Loucy (cell line): Measurements from ENCODE around the gene RPL38.

Source experiments
- H2AFZ ChIP-seq: fragments of 200-600 bp; sonication (generic); 2 replicates; pipeline ENCODE4 v1.6.0; 2016; ENCODE audit warnings: antibody characterized with exemption, mild to moderate bottlenecking, low read length, moderate library complexity
- H3F3A ChIP-seq: fragments of 200-600 bp; 2 replicates; pipeline ENCODE4 v1.6.0; 2016; ENCODE audit warnings: antibody characterized with exemption, low read depth, mild to moderate bottlenecking
- H3K27me3 ChIP-seq: fragments of 200-600 bp; sonication (generic); 2 replicates; pipeline ENCODE4 v1.6.1; 2014; ENCODE audit warnings: low read length, mild to moderate bottlenecking; ENCODE audit not compliant: insufficient read depth, poor library complexity, severe bottlenecking
- H3K36me3 ChIP-seq: fragments of 200-600 bp; sonication (generic); 2 replicates; pipeline ENCODE4 v1.6.1; 2016; ENCODE audit warnings: low read length; ENCODE audit not compliant: insufficient read depth
- H3K4me1 ChIP-seq: fragments of 200-600 bp; sonication (generic); 2 replicates; pipeline ENCODE4 v1.5.1; 2014; ENCODE audit warnings: low read length, mild to moderate bottlenecking; ENCODE audit not compliant: insufficient read depth, poor library complexity, severe bottlenecking
- H3K4me2 ChIP-seq: fragments of 200-600 bp; sonication (generic); 2 replicates; pipeline ENCODE4 v1.6.0; 2014; ENCODE audit warnings: antibody characterized with exemption, low read length, low read depth, mild to moderate bottlenecking; ENCODE audit not compliant: poor library complexity, severe bottlenecking
- H3K4me3 ChIP-seq: fragments of 200-600 bp; sonication (generic); 2 replicates; pipeline ENCODE4 v1.5.1; 2014; ENCODE audit warnings: low read length, mild to moderate bottlenecking, mixed read lengths; ENCODE audit not compliant: poor library complexity, severe bottlenecking
- H3K79me2 ChIP-seq: fragments of 200-600 bp; sonication (generic); 2 replicates; pipeline ENCODE4 v1.6.1; 2014; ENCODE audit warnings: low read length; ENCODE audit not compliant: insufficient read depth
- H3K9ac ChIP-seq: fragments of 200-600 bp; sonication (generic); 2 replicates; pipeline ENCODE4 v1.6.0; 2014; ENCODE audit warnings: mild to moderate bottlenecking, low read depth, low read length, moderate library complexity; ENCODE audit not compliant: poor library complexity, severe bottlenecking
- H3K9me2 ChIP-seq: fragments of 200-600 bp; sonication (generic); replicated peaks from 2 replicates; pipeline ENCODE4 v1.6.1; 2016; ENCODE audit warnings: low read depth, low read length, mixed read lengths
- H3K9me3 ChIP-seq: fragments of 200-600 bp; sonication (generic); 2 replicates; pipeline ENCODE4 v1.6.1; 2014; ENCODE audit warnings: mild to moderate bottlenecking, antibody characterized with exemption, low read length, low read depth; ENCODE audit not compliant: insufficient read depth
- H4K20me1 ChIP-seq: fragments of 200-600 bp; sonication (generic); 2 replicates; pipeline ENCODE4 v1.6.0; 2014; ENCODE audit warnings: antibody characterized with exemption, low read length, mild to moderate bottlenecking; ENCODE audit not compliant: insufficient read depth, poor library complexity, severe bottlenecking
- EZH2phosphoT487 ChIP-seq: fragments of 200-600 bp; IDR thresholded peaks from 2 replicates; pipeline ENCODE4 v1.6.1; 2018; ENCODE audit warnings: antibody characterized with exemption, mild to moderate bottlenecking, moderate library complexity, borderline replicate concordance
- TF ChIP-seq, protein P1 (sequence below): fragments of 200-600 bp; sonication (generic); conservative IDR thresholded peaks from 2 replicates; pipeline ENCODE4 v1.5.1; 2014; ENCODE audit warnings: mild to moderate bottlenecking, antibody characterized with exemption, low read length

The RPL38 gene

DNA sequence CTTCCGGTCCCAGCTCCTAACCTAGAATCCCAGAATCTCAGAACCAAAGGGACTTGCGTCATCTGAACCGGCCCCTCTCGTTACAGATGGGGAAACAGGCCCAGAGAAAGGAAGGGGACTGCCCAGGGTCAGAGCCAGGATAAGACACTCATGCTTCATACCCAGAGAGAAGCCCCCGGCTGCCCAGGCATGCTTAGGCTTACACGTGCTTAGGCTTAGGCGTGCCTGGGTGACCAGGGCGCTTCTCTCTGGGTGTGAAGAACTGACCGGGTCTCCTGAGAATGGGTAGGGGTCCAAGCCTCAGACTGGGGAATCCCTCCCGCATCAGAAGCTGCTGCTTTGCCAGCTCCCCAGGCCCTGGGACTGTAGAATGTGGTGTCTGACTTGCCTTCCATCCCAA lies 40.6 kb downstream of the RPL38 start:
- no peaks in the 10 kb centered on the region for H3K9me2 ChIP-seq
- no peak for TF ChIP-seq EZH2phosphoT487
- TF ChIP-seq, protein P1, sequence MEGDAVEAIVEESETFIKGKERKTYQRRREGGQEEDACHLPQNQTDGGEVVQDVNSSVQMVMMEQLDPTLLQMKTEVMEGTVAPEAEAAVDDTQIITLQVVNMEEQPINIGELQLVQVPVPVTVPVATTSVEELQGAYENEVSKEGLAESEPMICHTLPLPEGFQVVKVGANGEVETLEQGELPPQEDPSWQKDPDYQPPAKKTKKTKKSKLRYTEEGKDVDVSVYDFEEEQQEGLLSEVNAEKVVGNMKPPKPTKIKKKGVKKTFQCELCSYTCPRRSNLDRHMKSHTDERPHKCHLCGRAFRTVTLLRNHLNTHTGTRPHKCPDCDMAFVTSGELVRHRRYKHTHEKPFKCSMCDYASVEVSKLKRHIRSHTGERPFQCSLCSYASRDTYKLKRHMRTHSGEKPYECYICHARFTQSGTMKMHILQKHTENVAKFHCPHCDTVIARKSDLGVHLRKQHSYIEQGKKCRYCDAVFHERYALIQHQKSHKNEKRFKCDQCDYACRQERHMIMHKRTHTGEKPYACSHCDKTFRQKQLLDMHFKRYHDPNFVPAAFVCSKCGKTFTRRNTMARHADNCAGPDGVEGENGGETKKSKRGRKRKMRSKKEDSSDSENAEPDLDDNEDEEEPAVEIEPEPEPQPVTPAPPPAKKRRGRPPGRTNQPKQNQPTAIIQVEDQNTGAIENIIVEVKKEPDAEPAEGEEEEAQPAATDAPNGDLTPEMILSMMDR, result no peak
- no peaks in the 10 kb centered on the region for H3K27me3 ChIP-seq
- no peaks in the 10 kb centered on the region for H3K79me2 ChIP-seq
- H3K9me3 ChIP-seq, result no peaks in the 10 kb centered on the region
- H3K4me2 ChIP-seq, result no peak overlapping the region
- no peak overlapping the region for H3K9ac ChIP-seq
- no peaks in the 10 kb centered on the region for H3K36me3 ChIP-seq
- H2AFZ ChIP-seq, result no peak overlapping the region
- no peaks in the 10 kb centered on the region for H3F3A ChIP-seq
- no peaks in the 10 kb centered on the region for H3K4me1 ChIP-seq
- no peak overlapping the region for H3K4me3 ChIP-seq
- H4K20me1 ChIP-seq, result no peaks in the 10 kb centered on the region

DNA sequence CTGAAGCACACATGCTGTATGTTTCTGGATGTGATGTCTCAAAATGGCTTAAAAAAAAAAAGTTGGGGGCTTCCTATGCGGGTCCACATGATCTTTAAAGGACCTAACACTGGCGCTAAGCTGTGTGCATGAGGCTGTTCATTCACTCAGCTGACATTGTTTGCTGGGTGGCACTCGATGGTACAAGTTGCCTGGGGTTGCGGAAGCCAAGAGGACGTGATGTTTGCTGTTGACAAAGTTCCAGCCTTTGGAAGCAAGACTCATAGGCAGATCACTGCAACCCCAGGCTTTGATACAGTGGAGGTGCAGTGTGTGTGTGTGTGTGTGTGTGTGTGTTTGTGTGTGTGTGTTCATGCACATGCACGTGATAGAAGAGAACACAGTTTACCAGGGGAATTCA lies 41.1 kb downstream of the RPL38 start:
- H4K20me1 ChIP-seq, result no peaks in the 10 kb centered on the region
- H2AFZ ChIP-seq, result no peak overlapping the region
- H3K9ac ChIP-seq, result no peak overlapping the region
- no peaks in the 10 kb centered on the region for H3K4me1 ChIP-seq
- no peaks in the 10 kb centered on the region for H3K79me2 ChIP-seq
- H3K9me3 ChIP-seq, result no peaks in the 10 kb centered on the region
- H3K4me2 ChIP-seq, result no peak overlapping the region
- no peaks in the 10 kb centered on the region for H3K9me2 ChIP-seq
- no peaks in the 10 kb centered on the region for H3F3A ChIP-seq
- TF ChIP-seq, protein P1, result no peak
- no peak for TF ChIP-seq EZH2phosphoT487
- H3K4me3 ChIP-seq, result no peak overlapping the region
- H3K27me3 ChIP-seq, result no peaks in the 10 kb centered on the region
- H3K36me3 ChIP-seq, result no peaks in the 10 kb centered on the region

DNA sequence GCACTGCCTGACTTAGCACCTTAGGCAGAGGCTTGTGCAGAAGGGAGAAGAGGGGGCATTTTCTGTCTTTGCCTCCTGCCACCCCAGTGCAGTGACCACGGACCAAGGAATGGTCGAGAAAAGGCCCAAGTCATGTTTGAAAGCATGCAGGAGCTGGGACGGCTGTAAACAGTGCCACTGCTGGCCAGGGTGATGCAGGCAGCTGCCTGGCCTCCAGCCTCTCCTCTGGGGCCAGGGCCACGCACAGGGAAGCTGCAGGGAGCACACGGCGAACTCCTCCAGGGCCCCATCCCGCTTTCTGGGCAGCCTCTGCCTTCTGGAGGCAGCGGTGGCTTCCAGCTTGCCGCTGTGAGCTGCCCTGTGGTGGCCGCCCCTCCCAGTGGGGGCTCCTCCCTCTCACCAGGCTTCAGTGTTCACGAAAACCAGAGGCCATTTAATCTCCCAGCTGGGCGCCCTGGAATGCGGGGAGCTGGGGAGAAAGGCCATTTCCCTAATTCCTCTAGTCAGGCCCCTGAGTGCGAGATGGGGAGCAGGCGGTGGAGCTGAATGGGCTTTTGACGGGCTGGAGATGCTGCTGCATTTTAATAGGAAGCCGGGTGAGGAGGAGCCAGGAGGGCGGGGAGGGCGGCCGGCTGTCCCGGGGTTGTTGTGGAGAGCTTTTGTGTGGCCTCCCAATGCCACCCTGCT lies 41.8 kb downstream of the RPL38 start:
- TF ChIP-seq EZH2phosphoT487, result no peak
- TF ChIP-seq, protein P1, result no peak
- Histone ChIP-seq H3K79me2 (no peaks in the 10 kb centered on the region), H3K36me3 (no peaks in the 10 kb centered on the region), H3K9me2 (no peaks in the 10 kb centered on the region), H3K9ac (no peak overlapping the region), H2AFZ (no peak overlapping the region), H3K4me1 (no peaks in the 10 kb centered on the region), H3F3A (no peaks in the 10 kb centered on the region), H3K9me3 (no peaks in the 10 kb centered on the region), H3K27me3 (no peaks in the 10 kb centered on the region), H4K20me1 (no peaks in the 10 kb centered on the region), H3K4me2 (no peak overlapping the region), H3K4me3 (no peak overlapping the region)
